GM10847 (cell line): ENCODE results near the gene CREB3.

Experiments used
- POLR2A ChIP-seq: IDR thresholded peaks from 2 replicates; pipeline ENCODE4 v1.6.1; 2011; ENCODE audit not compliant: insufficient read length; ENCODE audit errors: extremely low read depth

CREB3 gene

DNA sequence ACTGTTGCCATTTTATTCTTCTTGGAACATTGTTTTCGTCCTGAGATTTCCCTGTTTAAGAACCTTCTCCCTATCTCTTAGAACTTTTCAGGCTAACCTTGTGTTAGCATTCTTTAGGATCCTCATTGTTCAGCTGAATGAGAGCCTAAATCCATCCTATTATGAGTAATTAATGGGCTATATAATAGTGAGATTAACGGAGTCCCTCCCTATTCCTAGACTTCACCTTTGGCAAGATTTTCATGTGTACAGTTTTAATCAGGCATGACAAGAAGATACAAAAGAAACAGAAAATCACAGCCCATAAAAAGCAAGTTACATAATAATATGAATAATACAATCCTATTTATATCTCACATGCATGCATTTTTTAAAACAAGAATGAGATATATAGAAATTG, 30.7 kb downstream of the CREB3 start:
- TF ChIP-seq POLR2A: no peak

DNA sequence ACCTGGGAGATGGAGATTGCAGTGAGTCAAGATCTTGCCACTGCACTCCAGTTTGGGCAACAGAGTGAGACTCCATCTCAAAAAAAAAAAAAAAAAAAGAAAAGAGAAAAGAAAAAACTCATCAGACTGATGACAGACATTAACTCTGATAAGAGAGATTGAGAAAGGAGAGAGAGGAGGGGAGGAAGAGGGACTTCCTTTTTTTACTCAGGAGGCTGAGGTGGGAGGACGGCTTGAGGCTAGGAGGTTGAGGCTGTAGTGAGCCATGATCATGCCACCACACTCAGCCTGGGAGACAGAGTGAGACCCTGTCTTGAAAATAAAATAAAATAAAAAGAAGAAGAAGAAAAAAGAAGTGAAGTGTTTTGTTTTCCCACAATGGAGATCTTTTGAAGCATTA, 31.3 kb downstream of the CREB3 start:
- no peak for TF ChIP-seq POLR2A

- no peak for TF ChIP-seq POLR2A
Measured at GRCh38 chr9:35766997-35767396, 34.5 kb downstream of the CREB3 start.

DNA sequence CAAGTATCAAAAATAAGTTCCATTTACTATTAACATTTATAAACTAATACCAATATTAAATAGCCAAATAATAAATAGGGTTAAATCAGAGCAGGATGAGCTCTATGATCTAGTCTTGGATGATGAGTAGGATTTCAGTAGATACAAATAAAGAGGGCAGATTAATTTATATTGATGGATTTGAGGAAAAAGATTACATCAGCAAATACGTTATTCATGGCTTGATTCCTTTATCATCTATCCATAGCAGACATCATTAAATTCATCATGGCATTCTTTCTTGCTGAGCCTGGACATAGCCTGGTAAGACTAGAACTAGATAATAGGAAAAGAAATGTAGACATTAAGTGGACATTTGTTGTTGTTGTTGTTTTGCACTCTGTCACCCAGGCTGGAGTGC, 35.0 kb downstream of the CREB3 start:
- TF ChIP-seq POLR2A: no peak

DNA sequence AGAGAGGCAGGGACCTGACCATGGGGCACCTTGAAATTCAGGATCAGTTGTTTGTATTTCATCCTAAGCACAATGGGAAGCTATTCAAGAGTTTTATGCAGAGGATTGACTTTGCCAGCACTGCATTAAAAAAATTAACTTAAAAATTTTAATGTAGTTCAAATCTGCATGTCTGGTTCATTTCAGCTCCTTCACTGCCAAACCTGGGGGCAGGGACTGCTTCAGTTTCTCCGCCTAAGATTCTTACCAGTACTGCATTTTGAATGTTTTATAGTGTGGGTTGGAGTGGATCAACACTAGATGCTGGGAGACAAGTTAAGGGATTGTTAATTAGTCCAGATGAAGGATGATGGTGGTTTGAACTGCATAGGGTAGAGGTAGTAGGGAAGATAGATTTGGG, 37.3 kb downstream of the CREB3 start:
- no peak for TF ChIP-seq POLR2A

GRCh38 chr9:35771075-35771433, 38.6 kb downstream of the CREB3 start:
- TF ChIP-seq POLR2A: no peak

DNA sequence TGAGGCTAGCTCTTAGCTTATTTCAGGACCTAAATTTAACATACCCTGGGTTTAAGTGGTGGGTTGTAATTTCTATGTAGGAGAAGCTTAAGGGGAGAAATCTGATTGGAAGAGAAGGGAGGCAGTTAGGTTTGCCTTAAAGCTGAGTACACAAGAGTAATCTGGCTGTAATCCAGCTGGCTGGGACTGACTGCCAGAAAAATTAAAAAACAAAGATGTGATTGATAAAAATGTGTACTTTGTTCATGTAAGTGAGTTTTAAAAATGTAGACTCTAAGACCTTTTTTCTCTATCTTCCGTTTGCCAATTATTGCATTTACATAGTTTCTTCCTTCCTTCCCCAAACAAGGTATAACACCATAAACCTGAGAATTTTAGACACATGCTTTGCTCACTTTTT, 39.1 kb downstream of the CREB3 start:
- TF ChIP-seq POLR2A: no peak

DNA sequence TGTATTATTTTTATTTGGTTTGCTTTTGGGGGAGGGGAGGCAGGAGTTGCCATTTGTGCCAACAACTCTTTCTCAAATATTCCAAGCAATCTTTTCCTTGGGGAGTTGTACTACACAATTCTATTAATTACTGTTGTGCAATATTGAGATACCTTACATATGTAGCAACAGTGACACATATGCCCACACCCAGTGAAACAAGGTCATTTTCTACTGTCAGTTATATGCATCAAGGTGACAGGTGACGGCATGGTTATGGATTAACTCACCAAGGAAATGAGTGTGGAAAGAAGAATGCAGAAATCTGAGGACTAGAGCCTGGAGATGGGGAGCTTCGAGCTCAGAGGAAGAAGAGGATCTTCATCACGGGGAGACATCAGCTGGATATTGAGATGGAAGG, 39.5 kb downstream of the CREB3 start:
- TF ChIP-seq POLR2A: no peak

GRCh38 chr9:35774907-35775635, 42.6 kb downstream of the CREB3 start:
- TF ChIP-seq POLR2A: no peak

DNA sequence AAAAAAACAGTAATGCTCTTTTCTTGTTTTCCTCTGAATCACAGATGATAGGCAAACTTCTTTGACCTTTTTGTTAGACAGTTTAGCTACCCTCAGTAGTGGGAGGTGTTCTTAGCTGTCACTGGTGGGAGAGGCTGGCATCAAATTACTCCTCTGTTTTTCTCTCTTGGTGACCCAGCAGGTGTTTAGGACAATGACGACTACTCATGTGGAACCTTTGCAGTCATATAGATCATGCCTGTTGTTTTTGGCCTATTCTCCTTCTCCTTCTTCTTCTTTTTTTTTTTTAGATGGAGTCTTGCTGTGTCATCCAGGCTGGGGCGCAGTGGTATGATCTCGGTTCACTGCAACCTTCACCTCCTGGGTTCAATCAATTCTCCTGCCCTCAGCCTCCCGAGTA, 43.6 kb downstream of the CREB3 start:
- no peak for TF ChIP-seq POLR2A

GRCh38 chr9:35778496-35778895, 46.0 kb downstream of the CREB3 start:
- no peak for TF ChIP-seq POLR2A

DNA sequence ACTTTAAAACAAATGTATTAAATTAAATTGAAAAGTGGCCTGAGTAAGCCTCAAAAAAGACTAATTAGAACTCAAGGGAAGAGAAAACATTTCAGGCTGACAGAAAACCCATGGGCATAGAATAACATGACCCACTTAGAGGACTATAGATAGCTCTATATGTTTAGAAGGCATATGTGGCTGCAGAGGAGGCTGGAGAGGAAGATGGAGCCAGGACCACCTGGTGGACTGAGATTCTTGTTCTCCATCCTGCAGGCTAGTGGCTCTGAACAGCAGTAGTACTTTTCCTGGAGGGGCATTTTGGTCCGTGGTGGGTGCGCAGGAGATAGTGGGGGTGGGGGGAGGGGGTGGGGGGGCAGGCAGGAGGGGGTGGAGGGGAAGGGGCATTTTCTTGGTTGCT, 48.6 kb downstream of the CREB3 start:
- TF ChIP-seq POLR2A: no peak

DNA sequence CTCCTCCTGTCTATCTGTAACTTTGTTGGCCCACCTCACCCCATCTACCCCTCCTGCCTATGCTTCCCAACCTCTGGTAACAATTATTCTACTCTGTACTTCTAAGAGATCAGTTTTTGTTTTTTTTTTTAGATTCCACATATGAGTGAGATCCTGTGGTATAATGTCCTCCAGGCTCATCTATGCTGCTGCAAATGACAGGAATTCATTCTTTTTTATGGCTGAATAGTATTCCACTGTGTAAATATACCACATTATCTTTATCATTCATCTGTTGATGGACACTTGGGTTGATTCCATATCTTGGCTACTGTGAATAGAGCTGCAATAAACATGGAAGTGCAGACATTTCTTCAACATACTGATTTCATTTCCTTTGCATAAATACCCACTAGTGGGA, 51.0 kb downstream of the CREB3 start:
- no peak for TF ChIP-seq POLR2A
